GM19324 (cell line): ENCODE results near the gene RFTN1.

Experiments
- ATAC-seq: cut with Tn5 transposase; IDR thresholded peaks from one replicate; pipeline ENCODE4 v1.9.1; 2021; ENCODE audit warnings: mild to moderate bottlenecking, moderate library complexity; ENCODE audit not compliant: unreplicated experiment, low FRiP score

RFTN1 gene

DNA sequence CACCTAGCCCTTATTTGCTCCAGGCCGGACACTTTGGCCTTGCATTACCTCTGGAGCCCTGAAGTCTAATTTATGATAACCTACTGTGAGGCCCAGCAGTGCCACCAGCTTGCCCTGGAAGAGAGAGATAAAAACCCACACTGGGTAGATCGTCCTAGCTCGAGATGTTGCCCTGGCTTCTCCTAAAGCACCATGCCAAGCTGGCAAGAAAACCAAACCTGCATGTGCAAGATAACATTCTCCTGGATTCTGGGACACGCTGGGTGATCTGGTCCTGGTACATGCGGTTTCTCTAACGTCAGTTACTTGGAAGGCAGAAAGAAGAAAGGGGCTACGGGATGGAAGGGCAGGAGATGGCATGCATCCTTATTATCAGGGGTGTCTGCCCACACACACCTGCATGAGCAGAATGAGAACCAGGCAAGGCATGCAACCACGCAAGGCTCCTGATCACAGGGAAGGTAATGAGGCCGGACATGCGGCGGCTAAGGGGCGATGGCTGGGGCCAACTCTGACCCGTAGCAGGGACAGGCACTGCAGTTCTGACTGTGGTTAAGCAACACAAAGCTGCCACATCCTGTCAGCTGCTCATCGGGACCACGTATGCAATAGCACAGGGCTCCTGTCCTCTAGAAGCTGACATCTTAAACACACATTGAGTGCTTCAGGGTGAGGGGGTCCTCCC lies 175.5 kb downstream of the RFTN1 start:
- no peak for ATAC-seq

DNA sequence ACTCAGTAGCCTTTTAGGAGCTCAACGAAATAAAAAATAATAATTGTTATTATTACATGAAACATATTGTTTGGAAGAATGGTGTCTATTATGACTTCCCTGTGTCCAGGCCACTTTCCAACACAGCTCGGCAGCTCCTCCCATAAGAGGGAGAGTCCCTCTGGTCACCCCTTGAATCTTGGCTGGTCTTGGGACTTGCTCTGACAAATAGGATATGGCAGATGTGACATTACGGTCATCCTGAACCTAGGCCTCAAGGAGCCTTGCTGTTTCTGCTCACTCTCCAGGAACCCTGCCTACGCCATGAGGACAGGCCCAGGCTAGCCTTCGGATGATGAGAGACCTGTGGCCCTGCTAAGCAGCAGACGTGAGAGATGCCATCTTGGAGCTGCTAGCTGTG lies 176.7 kb downstream of the RFTN1 start:
- ATAC-seq, result no peak

DNA sequence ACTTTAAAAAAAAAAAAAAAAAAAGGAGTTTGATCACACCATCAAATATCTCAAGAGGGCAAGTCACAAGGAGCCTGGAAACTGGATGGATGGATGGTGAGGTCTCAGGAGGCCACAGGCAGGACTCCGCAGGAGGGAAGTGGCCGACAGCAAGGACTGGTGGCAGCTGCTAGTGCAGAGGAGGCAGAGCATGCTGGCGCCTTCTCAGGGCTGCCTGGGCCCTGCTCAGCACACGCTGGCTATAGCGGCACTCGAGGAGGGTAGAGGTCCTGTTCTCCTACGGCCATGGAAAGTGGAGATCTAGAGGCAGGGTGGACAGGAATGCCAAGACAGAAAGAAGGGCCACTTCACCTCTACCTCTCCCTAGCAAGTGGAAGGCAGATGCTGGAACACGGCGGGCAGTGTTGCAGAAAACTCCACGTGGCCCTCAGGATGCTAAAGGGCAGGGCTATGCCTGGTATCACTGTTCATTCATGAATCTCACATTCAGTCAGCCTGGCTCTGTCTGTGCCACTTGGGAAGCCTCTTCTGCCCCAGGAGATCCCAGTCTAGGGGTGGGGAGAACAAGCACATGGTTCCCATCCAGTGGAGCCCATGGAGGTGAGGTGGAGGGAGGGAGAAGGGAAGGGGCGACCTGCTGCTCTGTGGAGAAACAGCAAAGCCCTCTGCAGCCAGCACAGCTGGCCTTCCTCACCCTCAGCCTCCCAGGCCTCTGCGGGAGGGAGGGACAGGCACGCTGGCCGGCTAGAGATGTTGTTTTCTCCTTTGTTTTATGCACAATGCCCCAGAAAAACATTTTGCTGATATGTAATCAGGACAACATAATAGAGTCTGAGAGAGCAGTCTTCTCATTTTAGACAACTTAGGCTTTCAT lies 177.5 kb downstream of the RFTN1 start:
- no peak for ATAC-seq

DNA sequence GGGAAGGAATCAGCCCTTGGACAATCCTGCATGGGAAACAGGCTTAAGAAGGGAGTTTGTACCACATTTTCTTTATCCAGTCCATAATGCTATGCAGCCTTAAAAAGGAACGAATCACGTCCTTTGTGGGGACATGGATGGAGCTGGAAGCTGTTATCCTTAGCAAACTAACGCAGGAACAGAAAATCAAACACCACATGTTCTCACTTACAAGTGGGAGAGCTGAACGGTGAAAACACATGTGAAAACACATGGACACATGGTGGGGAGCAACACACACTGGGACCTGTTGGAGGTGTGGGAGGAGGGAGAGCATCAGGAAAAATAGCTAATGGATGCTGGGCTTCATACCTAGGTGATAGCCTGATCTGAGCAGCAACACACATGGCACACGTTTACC lies 178.2 kb downstream of the RFTN1 start:
- no peak for ATAC-seq

DNA sequence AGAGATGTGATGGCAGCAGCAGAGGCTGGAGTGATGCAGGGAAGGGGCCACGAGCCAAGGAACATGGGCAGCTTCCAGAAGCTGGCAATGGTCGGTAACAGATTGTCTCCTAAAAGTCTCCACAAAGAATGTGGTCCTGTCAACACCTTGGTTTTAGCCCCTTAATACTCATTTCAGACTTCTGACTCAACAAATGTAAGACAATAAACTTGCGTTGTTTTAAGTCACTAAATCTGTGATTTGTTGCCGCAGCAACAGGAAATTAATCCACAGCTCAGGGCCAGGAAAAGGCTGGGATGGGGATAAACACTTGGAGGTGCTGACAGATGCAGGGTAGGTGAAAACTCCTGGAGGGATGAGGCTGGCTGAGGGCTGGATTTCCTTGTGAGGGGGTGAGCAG lies 178.6 kb downstream of the RFTN1 start:
- ATAC-seq, result no peak

DNA sequence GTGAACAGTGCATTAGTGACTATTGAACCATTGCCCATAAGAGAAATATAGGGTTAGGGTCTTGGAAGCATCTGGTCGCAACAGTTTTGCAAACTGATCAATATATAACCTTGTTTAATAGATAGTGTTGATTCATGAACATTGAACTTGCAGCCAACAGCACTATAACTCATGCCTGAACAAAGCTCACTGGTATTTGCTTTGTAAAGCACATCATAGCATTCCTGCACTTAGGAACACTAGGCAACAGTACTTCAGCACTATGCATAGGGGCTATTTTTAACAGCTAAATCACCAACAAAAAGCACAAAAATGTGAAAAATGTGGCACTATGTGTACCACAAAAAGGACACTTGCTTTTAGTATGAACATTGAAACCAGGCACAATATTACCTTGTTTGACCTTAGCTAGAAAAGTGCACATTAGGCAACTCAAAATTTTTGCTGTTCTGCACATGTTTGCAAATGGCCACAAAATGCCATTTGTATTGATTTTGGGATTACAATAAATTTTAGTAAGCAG lies 180.5 kb downstream of the RFTN1 start:
- ATAC-seq, result no peak

DNA sequence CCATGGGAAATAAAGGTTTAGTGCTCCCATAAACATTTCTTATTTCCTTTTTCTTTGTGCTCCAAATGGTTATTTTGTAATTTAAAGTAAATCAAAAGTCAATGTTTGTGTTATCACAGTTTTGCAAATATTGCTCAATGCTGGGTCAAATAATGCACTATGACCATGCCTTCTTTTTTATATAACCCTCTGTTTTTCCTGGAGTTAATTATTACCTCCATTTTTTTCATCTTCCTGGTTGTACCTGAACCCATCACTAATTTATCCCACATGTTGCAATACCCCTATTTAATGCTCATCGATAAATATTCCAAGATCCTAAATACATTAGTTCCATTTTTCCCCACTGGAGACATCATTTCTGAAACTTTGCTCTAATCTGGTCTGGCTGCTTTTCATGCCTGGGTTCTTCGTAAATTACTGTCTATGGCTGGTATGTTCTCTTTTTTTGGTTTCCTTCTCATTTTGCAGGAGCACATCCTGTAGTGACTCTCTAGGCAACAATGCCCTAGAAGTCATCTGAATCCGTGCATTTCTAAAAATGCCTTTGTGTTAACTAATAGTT lies 182.1 kb downstream of the RFTN1 start:
- no peak for ATAC-seq

DNA sequence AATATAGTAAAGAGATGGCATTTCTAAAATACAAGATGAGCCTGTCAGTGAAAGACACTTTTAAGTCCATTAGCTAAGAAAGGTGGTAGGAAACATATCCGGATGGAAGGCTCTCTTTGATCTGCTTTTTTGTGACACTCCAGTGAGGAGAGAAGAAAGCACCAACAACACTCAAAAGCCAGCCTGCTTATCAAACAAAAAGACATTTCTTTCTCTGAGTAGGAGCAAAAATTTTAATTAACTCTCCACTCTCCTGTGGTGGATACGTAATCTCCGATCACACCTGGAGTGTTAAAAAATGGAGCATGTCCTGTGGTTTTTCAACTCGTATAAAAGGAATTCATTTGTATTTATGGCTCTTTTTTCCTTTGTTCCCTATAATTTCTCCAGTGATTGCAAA lies 183.1 kb downstream of the RFTN1 start:
- no peak for ATAC-seq

DNA sequence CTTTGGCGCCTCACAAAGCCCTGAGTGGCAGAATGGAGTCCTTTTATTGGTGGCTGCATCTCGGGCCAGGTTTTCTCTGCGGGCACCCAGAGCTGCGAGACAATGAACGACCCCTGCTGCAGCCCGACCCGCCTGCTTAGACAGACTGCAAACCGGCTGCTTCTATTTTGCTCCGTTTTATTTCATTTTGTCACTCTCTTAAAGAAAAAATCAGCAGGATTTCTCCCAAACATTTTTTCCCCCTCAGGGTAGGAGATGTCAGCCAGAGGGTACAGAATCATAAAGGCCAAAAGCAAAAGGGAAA lies 183.7 kb downstream of the RFTN1 start:
- no peak for ATAC-seq

DNA sequence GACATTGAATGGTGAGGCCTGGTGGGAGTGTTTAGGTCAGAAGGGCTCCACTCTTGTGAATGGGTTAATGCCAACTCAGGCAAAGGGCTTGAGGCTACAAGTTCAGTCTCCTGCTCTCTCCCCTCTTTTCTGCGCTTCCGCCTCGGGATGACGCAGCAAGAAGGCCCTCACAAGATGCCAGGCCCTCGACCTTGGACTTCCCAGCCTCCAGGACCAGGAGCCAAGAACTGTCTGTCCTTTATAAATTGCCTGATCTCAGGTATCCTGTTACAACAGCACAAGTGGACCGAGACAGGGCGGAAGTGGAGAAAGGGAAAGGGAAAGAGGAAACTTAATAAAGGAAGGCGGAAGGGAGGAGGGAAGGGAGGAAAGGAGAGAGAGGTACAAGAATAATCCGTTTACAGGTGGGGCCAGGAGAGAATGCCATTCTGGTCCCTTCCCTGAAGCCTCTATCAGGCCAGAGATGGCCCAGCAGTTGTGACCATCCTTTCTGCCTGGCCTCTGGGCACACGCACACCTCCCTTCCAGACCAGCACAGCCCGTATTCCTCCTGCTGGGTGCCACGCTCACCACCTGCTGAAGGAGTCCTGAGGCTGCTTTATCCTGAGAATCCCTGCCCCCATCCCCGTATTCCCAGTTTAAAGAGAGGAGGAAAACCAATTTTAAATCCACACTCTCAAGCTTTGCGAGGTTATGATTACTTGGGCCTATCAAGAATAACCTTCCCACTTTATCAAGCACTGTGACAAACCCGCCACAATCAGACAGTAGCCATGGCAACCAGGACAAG lies 184.3 kb downstream of the RFTN1 start:
- no peak for ATAC-seq

DNA sequence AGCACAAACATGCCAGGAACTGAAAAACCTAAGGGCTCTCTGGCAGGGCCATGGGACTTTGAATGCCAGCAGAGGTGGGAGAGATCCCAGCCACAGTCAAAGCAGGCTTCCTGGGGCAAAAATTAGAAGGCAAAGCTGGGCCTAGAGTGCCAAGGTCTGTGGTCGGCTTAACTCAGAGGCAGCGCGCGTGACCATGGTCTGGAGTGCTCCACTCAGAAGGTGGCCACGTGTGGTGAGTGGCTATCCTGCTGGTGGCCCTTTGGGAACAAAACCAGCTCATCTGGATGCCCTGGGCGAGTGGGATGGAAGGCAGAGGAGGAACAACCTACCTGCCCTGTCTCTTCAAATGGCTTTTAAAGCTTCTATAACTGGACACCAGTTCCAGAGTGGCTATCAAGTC lies 185.4 kb downstream of the RFTN1 start:
- ATAC-seq, result no peak

DNA sequence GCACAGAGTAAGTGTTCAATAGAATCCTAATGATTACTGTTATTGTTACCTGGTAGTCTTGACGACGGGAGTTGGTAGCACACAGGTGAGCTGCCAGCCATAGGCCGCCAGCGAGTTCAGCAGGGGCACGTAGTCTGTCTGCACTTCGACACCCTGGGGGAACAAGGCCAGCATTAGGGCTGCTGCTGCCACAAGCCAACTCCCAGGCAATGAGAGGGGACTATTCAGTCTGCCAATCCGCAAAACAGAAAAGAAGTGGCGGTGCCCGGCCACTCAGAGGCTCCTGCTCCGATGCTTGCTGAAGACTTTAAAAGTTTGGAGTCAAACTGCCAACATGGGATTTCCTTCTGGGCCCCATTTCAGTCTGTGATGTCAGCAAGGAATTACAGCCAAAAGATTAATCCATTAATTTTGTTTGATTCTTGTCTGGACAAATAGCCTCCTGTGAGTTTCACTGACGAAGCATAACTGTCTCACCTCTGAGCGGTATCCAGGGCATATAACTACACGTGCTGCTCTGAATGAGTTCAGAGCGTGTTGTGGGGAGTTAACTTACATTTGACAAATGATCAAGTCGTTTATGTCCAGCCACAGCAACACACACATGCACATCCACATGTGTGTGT lies 186.7 kb downstream of the RFTN1 start:
- no peak for ATAC-seq

DNA sequence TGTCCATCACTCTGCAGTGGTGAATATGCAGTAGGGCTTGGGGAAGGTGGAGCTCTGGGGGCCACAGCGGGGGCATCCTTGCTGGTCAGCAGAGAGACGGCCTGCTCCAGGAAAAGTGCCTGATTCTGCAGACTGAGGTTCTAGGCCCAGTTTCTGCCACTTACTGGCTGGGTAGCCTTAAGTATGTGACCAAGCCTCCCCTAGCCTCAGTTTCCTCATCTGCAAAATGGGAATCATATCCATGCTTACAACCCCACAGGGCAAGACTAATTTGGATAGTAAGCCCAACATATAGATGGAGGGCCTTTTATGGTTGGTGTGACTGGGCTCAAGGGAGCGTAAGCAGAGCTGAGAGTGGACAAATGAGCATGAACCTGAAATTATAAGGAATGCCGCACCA lies 187.6 kb downstream of the RFTN1 start:
- no peak for ATAC-seq

DNA sequence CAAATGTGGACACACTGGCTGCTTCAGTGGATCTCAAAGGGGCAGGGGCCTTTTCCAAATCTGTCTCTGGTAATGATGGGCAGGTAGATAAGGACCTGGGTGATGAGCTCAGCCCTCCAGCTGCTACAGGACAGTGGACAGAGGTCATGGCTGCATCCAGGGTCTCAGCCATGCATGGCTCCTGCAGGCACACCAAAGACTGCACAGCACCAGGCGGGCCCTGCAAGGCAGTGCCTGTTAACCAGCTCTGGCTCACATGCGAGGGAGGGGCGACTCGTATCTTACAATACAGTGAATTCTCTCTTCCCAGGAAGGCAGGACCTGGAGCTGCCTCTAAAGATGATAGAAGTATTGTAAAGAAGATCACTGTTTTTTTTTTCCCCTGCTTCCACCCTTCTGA lies 189.8 kb downstream of the RFTN1 start:
- no peak for ATAC-seq

DNA sequence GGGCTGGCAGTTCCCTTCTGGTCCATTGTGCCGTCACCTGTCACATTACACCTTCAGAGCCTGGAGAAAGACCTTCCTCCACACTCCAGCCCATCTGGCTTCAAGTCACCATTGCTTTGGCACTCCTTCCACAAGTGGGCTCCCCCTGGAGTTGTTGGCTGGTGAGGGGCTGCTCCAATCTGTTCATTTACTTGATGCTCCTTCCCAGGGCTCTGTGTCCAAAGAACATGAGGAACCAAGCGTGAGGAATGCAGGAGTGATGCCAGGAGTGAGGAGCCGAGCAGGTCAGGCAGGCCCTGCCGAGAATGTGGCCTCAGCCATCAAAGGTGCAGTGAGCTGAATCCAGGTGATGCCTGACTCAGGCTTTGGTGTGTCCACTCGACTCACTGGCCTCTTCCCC lies 191.3 kb downstream of the RFTN1 start:
- ATAC-seq, result no peak

DNA sequence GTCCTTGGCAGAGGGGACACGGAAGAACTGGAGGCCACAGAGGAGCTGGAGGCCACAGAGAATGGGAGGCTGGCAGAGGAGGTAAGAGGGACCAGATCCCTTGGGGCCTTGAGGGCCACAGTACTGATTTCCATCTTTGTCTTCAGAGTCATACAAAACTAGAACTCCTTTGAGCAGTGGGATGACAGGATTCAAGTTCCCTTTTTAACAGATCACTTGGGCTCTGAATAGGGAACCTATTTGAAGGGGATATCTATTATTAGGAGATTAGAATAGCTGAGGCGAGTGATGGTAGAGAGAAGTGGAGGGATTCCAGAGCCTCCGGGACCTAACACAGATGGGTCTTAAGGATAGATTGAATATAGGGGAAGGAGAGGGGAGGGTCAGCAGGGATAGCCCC lies 192.8 kb downstream of the RFTN1 start:
- ATAC-seq, result no peak

DNA sequence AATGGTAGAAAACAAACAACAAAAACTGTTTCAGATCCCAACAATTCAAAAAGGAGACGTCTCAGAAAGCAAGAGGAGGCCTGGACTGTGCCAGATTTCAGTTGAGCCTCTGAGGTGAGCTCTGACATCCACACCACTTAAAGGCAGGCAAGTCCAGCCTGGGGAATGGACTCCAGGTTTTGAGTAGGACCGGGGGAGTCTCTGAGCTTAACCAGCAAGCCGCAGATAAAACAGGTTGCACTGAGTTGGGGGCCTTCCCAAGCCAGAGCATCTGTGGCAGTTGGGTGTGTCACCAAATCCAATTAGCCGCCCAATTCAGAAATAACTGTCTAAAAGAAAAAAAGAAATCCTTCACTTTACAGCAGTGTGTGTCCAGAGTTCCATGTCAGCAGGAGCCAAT lies 193.8 kb downstream of the RFTN1 start:
- no peak for ATAC-seq

DNA sequence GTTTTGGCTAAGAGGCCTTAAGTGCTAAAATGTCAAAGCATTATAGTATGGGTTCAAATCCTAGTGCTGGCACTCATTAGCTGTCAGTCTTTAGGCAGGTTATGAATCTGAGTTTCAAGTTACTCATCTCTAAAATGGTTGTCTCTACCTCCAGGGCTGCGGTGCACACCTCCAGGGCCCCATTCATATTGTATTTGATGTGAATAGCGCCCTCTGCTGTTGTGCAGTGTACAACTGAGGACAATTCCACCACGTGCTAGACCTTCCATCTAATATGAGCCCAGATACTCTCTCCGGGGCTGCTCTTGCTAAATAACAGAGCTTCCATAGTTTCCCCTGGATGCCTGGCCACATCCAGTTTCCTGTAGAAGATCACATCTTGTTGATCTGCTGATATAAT lies 194.2 kb downstream of the RFTN1 start:
- ATAC-seq, result no peak

DNA sequence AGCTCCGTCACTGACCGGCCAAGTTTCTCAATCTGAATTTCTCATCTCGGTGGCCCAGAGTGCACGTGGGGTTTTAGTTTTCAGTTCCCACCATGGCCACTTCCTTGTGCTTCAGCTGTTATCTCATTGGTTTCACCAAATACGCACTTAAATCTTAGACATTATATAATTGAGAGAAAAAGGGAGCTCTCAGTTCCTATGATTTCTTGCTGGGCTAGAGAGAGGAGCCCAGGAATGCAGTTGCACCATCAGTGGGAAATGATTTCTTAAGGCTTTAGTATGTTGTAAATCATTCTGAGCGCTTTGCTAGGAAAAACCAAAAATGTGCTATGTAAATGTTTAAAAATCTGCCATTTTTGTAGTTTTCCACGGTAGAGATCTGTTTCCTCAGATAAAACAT lies 195.3 kb downstream of the RFTN1 start:
- no peak for ATAC-seq

DNA sequence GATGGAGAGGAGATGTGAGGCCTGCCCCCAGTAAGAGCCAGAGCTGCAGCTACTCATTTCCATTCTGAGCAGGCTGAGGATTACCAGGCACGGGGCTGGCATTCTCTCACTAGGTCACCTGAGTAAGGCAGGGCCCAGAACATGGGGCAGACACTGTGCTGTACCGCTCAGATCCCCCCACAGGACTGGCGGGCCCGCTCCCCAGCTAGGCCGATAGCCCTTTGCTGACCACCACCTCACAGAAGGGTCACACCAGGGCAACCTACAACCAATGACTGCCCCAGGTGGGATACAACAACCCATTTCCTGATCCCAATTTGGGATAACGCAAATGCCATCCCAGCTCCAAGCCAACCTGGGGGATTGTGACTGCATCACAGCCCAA lies 195.9 kb downstream of the RFTN1 start:
- ATAC-seq, result no peak
